PC-3 (cell line): ENCODE results near the gene RDH12. TPM values are rescaled to one million over a fixed set of nuclear protein-coding genes. Genes with fewer than 3 reads are reported as not detected.

Experiments
- ATAC-seq: fragments of 200-7000 bp; cut with Tn5 transposase; 2 replicates; pipeline ENCODE4 v1.9.1; 2020; ENCODE audit warnings: mild to moderate bottlenecking, moderate library complexity
- BruUV-seq: library from RNA; stranded (reverse); fragments of 400-500 nt; replicated peaks from 2 replicates; lab custom pipeline; 2021; lab: Mats Ljungman, UMichigan
- CTCF ChIA-PET: fragments of 300-600 bp; sonication (Branson Sonifier 250); formaldehyde crosslinking; loops from one replicate; lab custom pipeline; 2022; ENCODE audit warnings: antibody characterized with exemption; lab: Charles Lee
- POLR2A ChIA-PET: fragments of 300-600 bp; sonication (Branson Sonifier 250); formaldehyde crosslinking; loops from one replicate; lab custom pipeline; 2022; ENCODE audit warnings: antibody characterized with exemption; ENCODE audit not compliant: unreplicated experiment; lab: Charles Lee
- DNase-seq: peaks from one replicate; pipeline ENCODE4 v3.0.0-alpha.2; 2015
- H2AFZ ChIP-seq: fragments of 300-600 bp; sonication (generic); 2 replicates; pipeline ENCODE4 v1.6.0; 2016; ENCODE audit warnings: antibody characterized with exemption, low read length
- H3F3A ChIP-seq: fragments of 300-600 bp; sonication (generic); one replicate; pipeline ENCODE4 v1.6.0; 2017; ENCODE audit warnings: antibody characterized with exemption, low read length, control low read depth, mild to moderate bottlenecking; ENCODE audit not compliant: unreplicated experiment
- H3K27ac ChIP-seq: fragments of 300-600 bp; sonication (generic); 2 replicates; pipeline ENCODE4 v1.5.1; 2016; ENCODE audit warnings: mild to moderate bottlenecking, low read length
- H3K27me3 ChIP-seq: fragments of 300-600 bp; sonication (generic); 2 replicates; pipeline ENCODE4 v1.6.1; 2016; ENCODE audit warnings: low read length, mixed read lengths
- H3K36me3 ChIP-seq: fragments of 300-600 bp; sonication (generic); 2 replicates; pipeline ENCODE4 v1.6.1; 2016; ENCODE audit warnings: low read depth, mixed run types, low read length, mixed read lengths
- H3K4me1 ChIP-seq: fragments of 300-600 bp; sonication (generic); 2 replicates; pipeline ENCODE4 v1.5.1; 2016; ENCODE audit warnings: low read length; ENCODE audit not compliant: insufficient read depth
- H3K4me2 ChIP-seq: fragments of 300-600 bp; sonication (generic); 2 replicates; pipeline ENCODE4 v1.6.0; 2016; ENCODE audit warnings: low read length
- H3K4me3 ChIP-seq: fragments of 300-600 bp; sonication (generic); 2 replicates; pipeline ENCODE4 v1.5.1; 2016; ENCODE audit warnings: mild to moderate bottlenecking, low read length, mixed read lengths
- H3K79me2 ChIP-seq: fragments of 300-600 bp; sonication (generic); 2 replicates; pipeline ENCODE4 v1.6.1; 2017; ENCODE audit warnings: low read length, mixed read lengths
- H3K9ac ChIP-seq: fragments of 300-600 bp; sonication (generic); 2 replicates; pipeline ENCODE4 v1.6.0; 2016; ENCODE audit warnings: mild to moderate bottlenecking, low read length
- H3K9me2 ChIP-seq: fragments of 300-600 bp; sonication (generic); replicated peaks from 2 replicates; pipeline ENCODE4 v1.6.1; 2016; ENCODE audit warnings: mixed run types, low read length, mixed read lengths
- H3K9me3 ChIP-seq: fragments of 300-600 bp; sonication (generic); 2 replicates; pipeline ENCODE4 v1.6.1; 2016; ENCODE audit warnings: low read length, mixed read lengths
- H4K20me1 ChIP-seq: fragments of 300-600 bp; sonication (generic); 2 replicates; pipeline ENCODE4 v1.6.1; 2016; ENCODE audit warnings: low read length, mixed read lengths
- EZH2 ChIP-seq: fragments of 300-600 bp; sonication (generic); IDR thresholded peaks from one replicate; pipeline ENCODE4 v1.6.1; 2017; ENCODE audit warnings: antibody characterized with exemption, mild to moderate bottlenecking, low read length; ENCODE audit not compliant: unreplicated experiment
- EZH2phosphoT487 ChIP-seq: fragments of 300-600 bp; sonication (generic); IDR thresholded peaks from 2 replicates; pipeline ENCODE4 v1.6.1; 2018; ENCODE audit warnings: mild to moderate bottlenecking, antibody characterized with exemption, low read length, borderline replicate concordance
- intact Hi-C: fragments of 100-400 bp; cut with micrococcal nuclease; formaldehyde crosslinking; loops from 2 replicates; pipeline ENCODE4 v1.9.0; 2023
- total RNA-seq: library from RNA; depleted of rRNA; stranded (reverse); fragments of >200 nt; gene quantifications from 2 replicates; pipeline ENCODE4 v1.2.3, GENCODE V29; 2014
- TF ChIP-seq, protein P1 (sequence below): fragments of 300-600 bp; sonication (generic); conservative IDR thresholded peaks from 2 replicates; pipeline ENCODE4 v1.5.1; 2017; ENCODE audit warnings: antibody characterized with exemption, low read depth, mild to moderate bottlenecking, low read length

RDH12 gene
- total RNA-seq, 1 experiment from 2014 or later: not detected

- Histone ChIP-seq H3K4me3 (peak overlapping the region; percentile 35), H3K9ac (peak overlapping the region; percentile 61), H3K27me3 (no peaks in the 10 kb centered on the region), H3K79me2 (no peaks in the 10 kb centered on the region), H4K20me1 (no peaks in the 10 kb centered on the region), H3K4me2 (peak overlapping the region; percentile 75), H3K9me3 (no peaks in the 10 kb centered on the region), H3F3A (peaks cover 4% of the 10 kb centered on the region), H2AFZ (no peak overlapping the region), H3K27ac (peak overlapping the region; percentile 92), H3K36me3 (peaks cover 54% of the 10 kb centered on the region), H3K4me1 (peaks cover 39% of the 10 kb centered on the region), H3K9me2 (no peaks in the 10 kb centered on the region)
- TF ChIP-seq, protein P1, sequence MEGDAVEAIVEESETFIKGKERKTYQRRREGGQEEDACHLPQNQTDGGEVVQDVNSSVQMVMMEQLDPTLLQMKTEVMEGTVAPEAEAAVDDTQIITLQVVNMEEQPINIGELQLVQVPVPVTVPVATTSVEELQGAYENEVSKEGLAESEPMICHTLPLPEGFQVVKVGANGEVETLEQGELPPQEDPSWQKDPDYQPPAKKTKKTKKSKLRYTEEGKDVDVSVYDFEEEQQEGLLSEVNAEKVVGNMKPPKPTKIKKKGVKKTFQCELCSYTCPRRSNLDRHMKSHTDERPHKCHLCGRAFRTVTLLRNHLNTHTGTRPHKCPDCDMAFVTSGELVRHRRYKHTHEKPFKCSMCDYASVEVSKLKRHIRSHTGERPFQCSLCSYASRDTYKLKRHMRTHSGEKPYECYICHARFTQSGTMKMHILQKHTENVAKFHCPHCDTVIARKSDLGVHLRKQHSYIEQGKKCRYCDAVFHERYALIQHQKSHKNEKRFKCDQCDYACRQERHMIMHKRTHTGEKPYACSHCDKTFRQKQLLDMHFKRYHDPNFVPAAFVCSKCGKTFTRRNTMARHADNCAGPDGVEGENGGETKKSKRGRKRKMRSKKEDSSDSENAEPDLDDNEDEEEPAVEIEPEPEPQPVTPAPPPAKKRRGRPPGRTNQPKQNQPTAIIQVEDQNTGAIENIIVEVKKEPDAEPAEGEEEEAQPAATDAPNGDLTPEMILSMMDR: peak; percentile 30; the same call in 1 of the 2 replicates
- no peak for TF ChIP-seq EZH2phosphoT487
- ChIA-PET CTCF (no interaction called here), POLR2A (no interaction called here)
- DNase-seq (no peak), ATAC-seq (no peak)
- intact Hi-C loops: no loop called here
- no TSS peak for BruUV-seq
Observed at GRCh38 chr14:67766035-67766680, 64.5 kb downstream of the RDH12 start.

GRCh38 chr14:67768219-67768618 lies 66.5 kb downstream of the RDH12 start:
- TF ChIP-seq EZH2 (no peak), EZH2phosphoT487 (no peak)
- TF ChIP-seq, protein P1: no peak
- ChIA-PET POLR2A (no interaction called here), CTCF (no interaction called here)
- intact Hi-C loops: no loop called here
- Histone ChIP-seq H3K9me2 (no peaks in the 10 kb centered on the region), H2AFZ (no peak overlapping the region), H3F3A (peaks cover 4% of the 10 kb centered on the region), H4K20me1 (no peaks in the 10 kb centered on the region), H3K9ac (no peak overlapping the region), H3K9me3 (no peaks in the 10 kb centered on the region), H3K36me3 (peaks cover 62% of the 10 kb centered on the region), H3K4me1 (peaks cover 31% of the 10 kb centered on the region), H3K4me3 (no peak overlapping the region), H3K79me2 (no peaks in the 10 kb centered on the region), H3K27me3 (no peaks in the 10 kb centered on the region), H3K27ac (no peak overlapping the region), H3K4me2 (no peak overlapping the region)
- ATAC-seq (no peak), DNase-seq (peak; percentile 10)
- BruUV-seq: no TSS peak

GRCh38 chr14:67773844-67774377 lies 72.2 kb downstream of the RDH12 start:
- H3K27ac ChIP-seq: peak overlapping the region; percentile 72
- BruUV-seq: no TSS peak
- H3K9me3 ChIP-seq: no peaks in the 10 kb centered on the region
- TF ChIP-seq EZH2 (no peak), EZH2phosphoT487 (0 out of 2 replicates have a peak, but pooled peaks have one; percentile 16)
- TF ChIP-seq, protein P1: no peak
- H3K79me2 ChIP-seq: no peaks in the 10 kb centered on the region
- intact Hi-C loops: no loop called here
- peaks cover 16% of the 10 kb centered on the region for H3K4me1 ChIP-seq
- no peak overlapping the region for H2AFZ ChIP-seq
- H3K9ac ChIP-seq: no peak overlapping the region
- H3K4me3 ChIP-seq: no peak overlapping the region
- H3K4me2 ChIP-seq: peak overlapping the region; percentile 60
- no peaks in the 10 kb centered on the region for H4K20me1 ChIP-seq
- CTCF ChIA-PET: interaction anchor here (0.6 kb wide), 1 partner anchor 182 kb away, joined by 4 read pairs; no protein-coding TSS in a partner anchor
- POLR2A ChIA-PET: no interaction called here
- H3K27me3 ChIP-seq: no peaks in the 10 kb centered on the region
- H3F3A ChIP-seq: no peaks in the 10 kb centered on the region
- peaks cover 79% of the 10 kb centered on the region for H3K36me3 ChIP-seq
- ATAC-seq: peak; percentile 95
- peak; percentile 91 for DNase-seq
- no peaks in the 10 kb centered on the region for H3K9me2 ChIP-seq
